WTC11 (cell line): ENCODE measurements around the gene AK5. TPM values are rescaled to one million over a fixed set of nuclear protein-coding genes. Genes with fewer than 3 reads are reported as not detected.
"Not testable (repeated sequence)": the region's sequence is repeated elsewhere in the genome, so short reads cannot be mapped to it uniquely, and the experiment has no call there.

Source experiments
- ATAC-seq: fragments of 200-7000 bp; cut with Tn5 transposase; 2 replicates; pipeline ENCODE4 v1.10.0; 2021; ENCODE audit warnings: mild to moderate bottlenecking, moderate library complexity
- CTCF ChIA-PET: fragments of 300-600 bp; sonication (Branson Sonifier 250); formaldehyde crosslinking; loops from one replicate; lab custom pipeline; 2021; ENCODE audit warnings: antibody characterized with exemption; lab: Charles Lee
- POLR2A ChIA-PET: fragments of 350-600 bp; sonication (Branson Sonifier 250); formaldehyde crosslinking; loops from one replicate; lab custom pipeline; 2021; ENCODE audit warnings: antibody characterized with exemption; lab: Charles Lee
- DNase-seq: peaks from one replicate; pipeline ENCODE4 v3.0.0; 2021; ENCODE audit warnings: low spot score
- H3K27ac Mint-ChIP-seq: 2 replicates; pipeline ENCODE4 v1.8.0; 2021; ENCODE audit warnings: mixed read lengths
- H3K27me3 Mint-ChIP-seq: 2 replicates; pipeline ENCODE4 v1.8.0; 2021; ENCODE audit warnings: low read depth, mild to moderate bottlenecking, moderate library complexity, mixed read lengths
- H3K36me3 Mint-ChIP-seq: 2 replicates; pipeline ENCODE4 v1.8.0; 2021; ENCODE audit warnings: mixed read lengths
- H3K4me1 Mint-ChIP-seq: 2 replicates; pipeline ENCODE4 v1.8.0; 2022; ENCODE audit warnings: mixed read lengths
- H3K4me3 Mint-ChIP-seq: 2 replicates; pipeline ENCODE4 v1.8.0; 2021; ENCODE audit warnings: mild to moderate bottlenecking, moderate library complexity, mixed read lengths
- H3K9me3 Mint-ChIP-seq: 2 replicates; pipeline ENCODE4 v1.8.0; 2021; ENCODE audit warnings: mixed read lengths
- CREM ChIP-seq: sonication (generic); formaldehyde crosslinking; IDR thresholded peaks from 2 replicates; pipeline ENCODE4 v1.8.1; 2022; ENCODE audit warnings: mild to moderate bottlenecking, missing genetic modification reagents, moderate library complexity
- FOXK1 ChIP-seq: sonication (generic); formaldehyde crosslinking; IDR thresholded peaks from 2 replicates; pipeline ENCODE4 v1.8.0; 2022; ENCODE audit warnings: mild to moderate bottlenecking, moderate library complexity, missing genetic modification reagents
- GTF2I ChIP-seq: fragments of 250-450 bp; sonication (Bioruptor Pico); conservative IDR thresholded peaks from 2 replicates; pipeline ENCODE4 v1.4.0; 2021; ENCODE audit warnings: mild to moderate bottlenecking
- NFATC4 ChIP-seq: fragments of 250-450 bp; sonication (Bioruptor Pico); IDR thresholded peaks from 2 replicates; pipeline ENCODE4 v1.9.0; 2021; ENCODE audit warnings: mild to moderate bottlenecking
- NFYB ChIP-seq: sonication (generic); formaldehyde crosslinking; conservative IDR thresholded peaks from 2 replicates; pipeline ENCODE4 v1.8.0; 2022; ENCODE audit warnings: low read depth, missing genetic modification reagents
- NR3C1 ChIP-seq: sonication (generic); formaldehyde crosslinking; conservative IDR thresholded peaks from 2 replicates; pipeline ENCODE4 v1.8.1; 2023; ENCODE audit warnings: low read depth, mild to moderate bottlenecking, missing genetic modification reagents
- TEAD4 ChIP-seq: sonication (generic); formaldehyde crosslinking; IDR thresholded peaks from 2 replicates; pipeline ENCODE4 v1.8.0; 2022; ENCODE audit warnings: mild to moderate bottlenecking, missing genetic modification reagents
- ZNF138 ChIP-seq: sonication (generic); formaldehyde crosslinking; conservative IDR thresholded peaks from 2 replicates; pipeline ENCODE4 v1.8.1; 2022; ENCODE audit warnings: mild to moderate bottlenecking, moderate library complexity, missing genetic modification reagents
- total RNA-seq: library from RNA; stranded (reverse); gene quantifications from 3 replicates; pipeline ENCODE4 v1.2.3, GENCODE V29; 2021
- TF ChIP-seq, protein P1 (sequence below): fragments of 200-600 bp; IDR thresholded peaks from 2 replicates; pipeline ENCODE4 v1.8.0; 2022; ENCODE audit warnings: antibody characterized with exemption
- TF ChIP-seq, protein P2 (sequence below): sonication (generic); formaldehyde crosslinking; IDR thresholded peaks from 2 replicates; pipeline ENCODE4 v1.8.1; 2023; ENCODE audit warnings: mild to moderate bottlenecking, missing genetic modification reagents, borderline replicate concordance
- TF ChIP-seq, protein P3 (sequence below): fragments of 250-450 bp; sonication (Bioruptor Pico); IDR thresholded peaks from 2 replicates; pipeline ENCODE4 v1.8.0; 2021; ENCODE audit warnings: mild to moderate bottlenecking
- TF ChIP-seq, protein P4 (sequence below): sonication (generic); formaldehyde crosslinking; IDR thresholded peaks from 2 replicates; pipeline ENCODE4 v1.8.0; 2022; ENCODE audit warnings: missing genetic modification reagents

AK5 gene
- total RNA-seq, 1 experiment from 2014 or later: 3.0 TPM

DNA sequence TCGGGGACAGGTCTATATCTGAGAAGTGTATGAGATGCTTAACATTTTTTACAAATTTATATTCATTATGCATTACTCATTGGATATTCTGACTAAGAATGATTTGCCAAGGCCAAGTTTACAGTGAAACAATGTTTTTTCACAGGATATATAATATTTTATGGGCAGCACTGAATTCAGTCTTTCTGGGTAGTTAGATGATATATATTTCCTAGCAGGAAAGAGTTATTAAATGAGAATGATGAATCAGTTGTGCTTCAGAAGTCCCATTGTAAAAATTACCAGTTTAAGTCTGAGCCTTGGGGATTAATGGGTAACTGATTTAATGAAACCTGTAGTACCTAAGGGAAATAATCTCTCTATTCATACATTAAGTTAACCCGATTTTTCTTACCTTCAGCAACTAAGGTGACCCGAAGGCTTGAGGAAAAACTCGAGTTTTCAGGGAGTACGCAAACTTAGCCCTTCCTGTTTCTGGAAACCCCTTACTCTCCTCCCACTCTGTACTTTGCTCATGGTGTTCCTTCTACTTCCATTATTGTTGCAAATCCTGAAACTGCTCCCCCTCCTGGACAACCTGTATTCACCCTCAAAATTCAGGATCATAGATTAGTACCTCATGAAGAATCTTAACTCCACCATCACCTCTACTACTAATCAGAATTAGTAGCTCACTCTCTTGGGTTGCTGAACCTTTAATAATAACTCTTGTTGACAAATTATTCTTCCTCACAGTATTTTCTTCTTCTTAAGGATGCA lies 135.1 kb downstream of the AK5 start:
- no peak overlapping the region for H3K27ac Mint-ChIP-seq
- peaks cover 19% of the 10 kb centered on the region for H3K4me1 Mint-ChIP-seq
- no peak for TF ChIP-seq ZNF138 (CRISPR knock-in tag)
- TF ChIP-seq, protein P1, sequence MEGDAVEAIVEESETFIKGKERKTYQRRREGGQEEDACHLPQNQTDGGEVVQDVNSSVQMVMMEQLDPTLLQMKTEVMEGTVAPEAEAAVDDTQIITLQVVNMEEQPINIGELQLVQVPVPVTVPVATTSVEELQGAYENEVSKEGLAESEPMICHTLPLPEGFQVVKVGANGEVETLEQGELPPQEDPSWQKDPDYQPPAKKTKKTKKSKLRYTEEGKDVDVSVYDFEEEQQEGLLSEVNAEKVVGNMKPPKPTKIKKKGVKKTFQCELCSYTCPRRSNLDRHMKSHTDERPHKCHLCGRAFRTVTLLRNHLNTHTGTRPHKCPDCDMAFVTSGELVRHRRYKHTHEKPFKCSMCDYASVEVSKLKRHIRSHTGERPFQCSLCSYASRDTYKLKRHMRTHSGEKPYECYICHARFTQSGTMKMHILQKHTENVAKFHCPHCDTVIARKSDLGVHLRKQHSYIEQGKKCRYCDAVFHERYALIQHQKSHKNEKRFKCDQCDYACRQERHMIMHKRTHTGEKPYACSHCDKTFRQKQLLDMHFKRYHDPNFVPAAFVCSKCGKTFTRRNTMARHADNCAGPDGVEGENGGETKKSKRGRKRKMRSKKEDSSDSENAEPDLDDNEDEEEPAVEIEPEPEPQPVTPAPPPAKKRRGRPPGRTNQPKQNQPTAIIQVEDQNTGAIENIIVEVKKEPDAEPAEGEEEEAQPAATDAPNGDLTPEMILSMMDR: peak; percentile 34; the same call in 1 of the 2 replicates
- TF ChIP-seq, all 79 proteins: peak for 1
- DNase-seq: peak; percentile 14
- ChIA-PET POLR2A (no interaction called here), CTCF (no interaction called here)
- peak; percentile 72 for ATAC-seq
- Mint-ChIP-seq H3K9me3 (peaks cover 17% of the 10 kb centered on the region), H3K36me3 (peaks cover 9% of the 10 kb centered on the region), H3K27me3 (no peaks in the 10 kb centered on the region), H3K4me3 (no peak overlapping the region)

DNA sequence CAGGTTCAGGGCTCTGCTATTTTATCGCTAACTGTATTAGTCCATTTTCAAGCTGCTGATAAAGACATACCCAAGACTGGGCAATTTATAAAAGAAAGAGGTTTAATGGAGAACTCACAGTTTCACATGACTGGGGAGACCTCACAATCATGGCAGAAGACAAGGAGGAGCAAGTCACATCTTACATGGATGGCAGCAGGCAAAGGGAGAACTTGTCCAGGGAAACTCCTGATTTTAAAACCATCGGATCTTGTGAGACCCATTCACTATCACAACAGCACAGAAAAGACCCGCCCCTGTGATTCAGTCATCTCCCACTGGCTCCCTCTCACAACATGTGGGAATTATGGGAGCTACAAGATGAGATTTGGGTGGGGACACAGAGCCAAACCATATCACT lies 136.2 kb downstream of the AK5 start:
- CTCF ChIA-PET, ATAC-seq, H3K36me3 Mint-ChIP-seq, H3K4me3 Mint-ChIP-seq, H3K4me1 Mint-ChIP-seq, POLR2A ChIA-PET, H3K27ac Mint-ChIP-seq, DNase-seq, H3K27me3 Mint-ChIP-seq: not testable (repeated sequence)
- peaks cover 20% of the 10 kb centered on the region for H3K9me3 Mint-ChIP-seq

DNA sequence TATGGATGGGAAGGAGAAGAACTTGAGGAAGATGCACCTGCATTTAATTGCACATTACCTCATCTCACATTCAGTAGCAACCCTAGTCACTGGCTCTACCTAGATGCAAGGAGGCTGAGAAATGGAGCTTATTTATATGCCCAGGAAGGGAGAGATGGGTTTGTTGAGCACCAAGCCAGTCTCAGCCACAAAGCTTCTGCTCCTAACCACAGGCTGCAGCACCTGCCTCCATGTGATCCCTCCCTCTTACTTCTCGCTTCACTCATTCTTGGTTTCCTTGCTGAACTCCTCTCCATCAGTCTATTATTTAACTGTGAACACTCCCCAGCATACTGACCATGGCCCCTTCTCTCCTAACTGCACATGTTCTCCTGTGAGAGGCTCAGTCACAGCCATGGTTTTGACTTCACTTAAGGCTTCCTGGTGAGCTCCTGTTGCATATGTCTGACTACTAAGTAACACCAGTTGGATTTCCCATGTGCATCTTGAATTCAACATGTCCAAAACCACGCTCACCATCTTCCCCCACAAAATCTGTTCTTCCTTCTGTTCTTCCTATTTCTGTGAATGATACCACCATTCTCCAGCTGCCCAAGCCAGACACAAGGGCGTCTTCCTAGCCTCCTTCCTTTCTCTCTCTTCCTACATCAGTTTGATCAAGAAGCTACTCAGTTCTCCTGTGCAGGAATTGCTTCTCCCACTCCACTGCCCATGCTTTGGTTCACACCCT lies 139.8 kb downstream of the AK5 start:
- no peak overlapping the region for H3K4me3 Mint-ChIP-seq
- peaks cover 30% of the 10 kb centered on the region for H3K9me3 Mint-ChIP-seq
- POLR2A ChIA-PET: no interaction called here
- no peak for DNase-seq
- no peaks in the 10 kb centered on the region for H3K27me3 Mint-ChIP-seq
- ATAC-seq: no peak
- TF ChIP-seq NFYB (CRISPR knock-in tag) (no peak), NR3C1 (CRISPR knock-in tag) (no peak), NFATC4 (CRISPR knock-in tag) (no peak), GTF2I (no peak), FOXK1 (CRISPR knock-in tag) (no peak), CREM (CRISPR knock-in tag) (no peak), TEAD4 (no peak)
- TF ChIP-seq, protein P2, sequence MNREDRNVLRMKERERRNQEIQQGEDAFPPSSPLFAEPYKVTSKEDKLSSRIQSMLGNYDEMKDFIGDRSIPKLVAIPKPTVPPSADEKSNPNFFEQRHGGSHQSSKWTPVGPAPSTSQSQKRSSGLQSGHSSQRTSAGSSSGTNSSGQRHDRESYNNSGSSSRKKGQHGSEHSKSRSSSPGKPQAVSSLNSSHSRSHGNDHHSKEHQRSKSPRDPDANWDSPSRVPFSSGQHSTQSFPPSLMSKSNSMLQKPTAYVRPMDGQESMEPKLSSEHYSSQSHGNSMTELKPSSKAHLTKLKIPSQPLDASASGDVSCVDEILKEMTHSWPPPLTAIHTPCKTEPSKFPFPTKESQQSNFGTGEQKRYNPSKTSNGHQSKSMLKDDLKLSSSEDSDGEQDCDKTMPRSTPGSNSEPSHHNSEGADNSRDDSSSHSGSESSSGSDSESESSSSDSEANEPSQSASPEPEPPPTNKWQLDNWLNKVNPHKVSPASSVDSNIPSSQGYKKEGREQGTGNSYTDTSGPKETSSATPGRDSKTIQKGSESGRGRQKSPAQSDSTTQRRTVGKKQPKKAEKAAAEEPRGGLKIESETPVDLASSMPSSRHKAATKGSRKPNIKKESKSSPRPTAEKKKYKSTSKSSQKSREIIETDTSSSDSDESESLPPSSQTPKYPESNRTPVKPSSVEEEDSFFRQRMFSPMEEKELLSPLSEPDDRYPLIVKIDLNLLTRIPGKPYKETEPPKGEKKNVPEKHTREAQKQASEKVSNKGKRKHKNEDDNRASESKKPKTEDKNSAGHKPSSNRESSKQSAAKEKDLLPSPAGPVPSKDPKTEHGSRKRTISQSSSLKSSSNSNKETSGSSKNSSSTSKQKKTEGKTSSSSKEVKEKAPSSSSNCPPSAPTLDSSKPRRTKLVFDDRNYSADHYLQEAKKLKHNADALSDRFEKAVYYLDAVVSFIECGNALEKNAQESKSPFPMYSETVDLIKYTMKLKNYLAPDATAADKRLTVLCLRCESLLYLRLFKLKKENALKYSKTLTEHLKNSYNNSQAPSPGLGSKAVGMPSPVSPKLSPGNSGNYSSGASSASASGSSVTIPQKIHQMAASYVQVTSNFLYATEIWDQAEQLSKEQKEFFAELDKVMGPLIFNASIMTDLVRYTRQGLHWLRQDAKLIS: no peak
- TF ChIP-seq, protein P3, sequence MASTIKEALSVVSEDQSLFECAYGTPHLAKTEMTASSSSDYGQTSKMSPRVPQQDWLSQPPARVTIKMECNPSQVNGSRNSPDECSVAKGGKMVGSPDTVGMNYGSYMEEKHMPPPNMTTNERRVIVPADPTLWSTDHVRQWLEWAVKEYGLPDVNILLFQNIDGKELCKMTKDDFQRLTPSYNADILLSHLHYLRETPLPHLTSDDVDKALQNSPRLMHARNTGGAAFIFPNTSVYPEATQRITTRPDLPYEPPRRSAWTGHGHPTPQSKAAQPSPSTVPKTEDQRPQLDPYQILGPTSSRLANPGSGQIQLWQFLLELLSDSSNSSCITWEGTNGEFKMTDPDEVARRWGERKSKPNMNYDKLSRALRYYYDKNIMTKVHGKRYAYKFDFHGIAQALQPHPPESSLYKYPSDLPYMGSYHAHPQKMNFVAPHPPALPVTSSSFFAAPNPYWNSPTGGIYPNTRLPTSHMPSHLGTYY (CRISPR knock-in tag): no peak
- TF ChIP-seq, protein P4, sequence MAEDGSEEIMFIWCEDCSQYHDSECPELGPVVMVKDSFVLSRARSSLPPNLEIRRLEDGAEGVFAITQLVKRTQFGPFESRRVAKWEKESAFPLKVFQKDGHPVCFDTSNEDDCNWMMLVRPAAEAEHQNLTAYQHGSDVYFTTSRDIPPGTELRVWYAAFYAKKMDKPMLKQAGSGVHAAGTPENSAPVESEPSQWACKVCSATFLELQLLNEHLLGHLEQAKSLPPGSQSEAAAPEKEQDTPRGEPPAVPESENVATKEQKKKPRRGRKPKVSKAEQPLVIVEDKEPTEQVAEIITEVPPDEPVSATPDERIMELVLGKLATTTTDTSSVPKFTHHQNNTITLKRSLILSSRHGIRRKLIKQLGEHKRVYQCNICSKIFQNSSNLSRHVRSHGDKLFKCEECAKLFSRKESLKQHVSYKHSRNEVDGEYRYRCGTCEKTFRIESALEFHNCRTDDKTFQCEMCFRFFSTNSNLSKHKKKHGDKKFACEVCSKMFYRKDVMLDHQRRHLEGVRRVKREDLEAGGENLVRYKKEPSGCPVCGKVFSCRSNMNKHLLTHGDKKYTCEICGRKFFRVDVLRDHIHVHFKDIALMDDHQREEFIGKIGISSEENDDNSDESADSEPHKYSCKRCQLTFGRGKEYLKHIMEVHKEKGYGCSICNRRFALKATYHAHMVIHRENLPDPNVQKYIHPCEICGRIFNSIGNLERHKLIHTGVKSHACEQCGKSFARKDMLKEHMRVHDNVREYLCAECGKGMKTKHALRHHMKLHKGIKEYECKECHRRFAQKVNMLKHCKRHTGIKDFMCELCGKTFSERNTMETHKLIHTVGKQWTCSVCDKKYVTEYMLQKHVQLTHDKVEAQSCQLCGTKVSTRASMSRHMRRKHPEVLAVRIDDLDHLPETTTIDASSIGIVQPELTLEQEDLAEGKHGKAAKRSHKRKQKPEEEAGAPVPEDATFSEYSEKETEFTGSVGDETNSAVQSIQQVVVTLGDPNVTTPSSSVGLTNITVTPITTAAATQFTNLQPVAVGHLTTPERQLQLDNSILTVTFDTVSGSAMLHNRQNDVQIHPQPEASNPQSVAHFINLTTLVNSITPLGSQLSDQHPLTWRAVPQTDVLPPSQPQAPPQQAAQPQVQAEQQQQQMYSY (CRISPR knock-in tag): no peak
- peaks cover 9% of the 10 kb centered on the region for H3K36me3 Mint-ChIP-seq
- no peaks in the 10 kb centered on the region for H3K4me1 Mint-ChIP-seq
- no peak overlapping the region for H3K27ac Mint-ChIP-seq
- CTCF ChIA-PET: no interaction called here
